ENCODE results near the gene ZNF511. TPM values are rescaled to one million over a fixed set of nuclear protein-coding genes. Genes with fewer than 3 reads are reported as not detected.

The ZNF511 gene
- total and polyA plus RNA-seq, 9 donors, result 22.3 to 43.9 (median 37.3) TPM

- no peak overlapping the region for H3K27ac ChIP-seq (ENCODE audit: low read length)
- H3K36me3 ChIP-seq (ENCODE audit: control insufficient read depth, insufficient read depth, low read length), result no peaks in the 10 kb centered on the region
- no peak overlapping the region for H3K4me3 ChIP-seq (ENCODE audit: low read length)
- H3K9me3 ChIP-seq (replicated peaks; ENCODE audit: control insufficient read depth, low read depth, low read length), result no peaks in the 10 kb centered on the region
- peaks cover 13% of the 10 kb centered on the region for H3K4me1 ChIP-seq (ENCODE audit: control insufficient read depth, insufficient read depth, low read length)
- DNase-seq, result no peak
- peaks cover 4% of the 10 kb centered on the region for H3K27me3 ChIP-seq (ENCODE audit: control insufficient read depth, insufficient read depth, low read length)
- WGBS (ENCODE audit: insufficient coverage), result 75% methylated on average over 15 of the region's 16 CpGs
Observed at GRCh38 chr10:133353202-133353959, 44.7 kb downstream of the ZNF511 start.

GRCh38 chr10:133353988-133354605 lies 45.4 kb downstream of the ZNF511 start:
- no peak overlapping the region for H3K4me3 ChIP-seq (ENCODE audit: low read length)
- H3K4me1 ChIP-seq (ENCODE audit: control insufficient read depth, insufficient read depth, low read length), result peaks cover 13% of the 10 kb centered on the region
- no peaks in the 10 kb centered on the region for H3K9me3 ChIP-seq (replicated peaks; ENCODE audit: control insufficient read depth, low read depth, low read length)
- no peak for DNase-seq
- H3K27ac ChIP-seq (ENCODE audit: low read length), result no peak overlapping the region
- WGBS (ENCODE audit: insufficient coverage), result 82% methylated on average over 14 of the region's 16 CpGs
- H3K36me3 ChIP-seq (ENCODE audit: control insufficient read depth, insufficient read depth, low read length), result no peaks in the 10 kb centered on the region
- H3K27me3 ChIP-seq (ENCODE audit: control insufficient read depth, insufficient read depth, low read length), result peaks cover 3% of the 10 kb centered on the region

- WGBS (ENCODE audit: insufficient coverage), result 88% methylated on average over 10 of the region's 14 CpGs
- no peak for DNase-seq
Observed at GRCh38 chr10:133354672-133355240, 46.0 kb downstream of the ZNF511 start.

DNA sequence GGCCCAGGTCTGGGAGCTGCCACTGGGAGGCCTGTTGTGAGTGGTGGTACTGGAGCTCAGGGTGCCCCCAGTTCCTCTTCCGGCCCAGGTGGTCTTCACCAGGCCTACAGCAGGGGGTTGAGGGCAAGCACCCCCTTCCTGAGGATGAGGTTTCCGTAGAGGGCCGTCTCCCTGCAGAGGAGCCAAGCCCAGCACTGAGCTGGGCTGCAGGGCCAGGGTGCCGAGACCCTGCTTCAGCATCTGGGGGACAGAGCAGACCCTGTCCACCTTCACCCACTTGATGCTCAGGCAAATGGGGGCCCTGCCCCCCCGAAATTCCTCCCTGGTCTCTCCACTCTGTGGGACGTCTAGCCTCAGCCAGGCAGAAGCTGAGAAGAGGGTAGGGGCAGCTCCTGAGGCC lies 46.6 kb downstream of the ZNF511 start:
- 95% methylated on average over 4 of the region's 6 CpGs for WGBS (ENCODE audit: insufficient coverage)

More at GRCh38 chr10:133354672-133355240, 46.0 kb downstream of the ZNF511 start:
- H3K4me1 ChIP-seq (ENCODE audit: control insufficient read depth, insufficient read depth, low read length), result peaks cover 13% of the 10 kb centered on the region
- H3K27ac ChIP-seq (ENCODE audit: low read length), result no peak overlapping the region
- H3K27me3 ChIP-seq (ENCODE audit: control insufficient read depth, insufficient read depth, low read length), result peaks cover 2% of the 10 kb centered on the region
- H3K4me3 ChIP-seq (ENCODE audit: low read length), result no peak overlapping the region
- H3K36me3 ChIP-seq (ENCODE audit: control insufficient read depth, insufficient read depth, low read length), result no peaks in the 10 kb centered on the region
- H3K9me3 ChIP-seq (replicated peaks; ENCODE audit: control insufficient read depth, low read depth, low read length), result no peaks in the 10 kb centered on the region

GRCh38 chr10:133355991-133356390 lies 47.3 kb downstream of the ZNF511 start:
- Histone ChIP-seq H3K27ac (ENCODE audit: low read length) (no peak overlapping the region), H3K4me3 (ENCODE audit: low read length) (no peak overlapping the region), H3K9me3 (replicated peaks; ENCODE audit: control insufficient read depth, low read depth, low read length) (no peaks in the 10 kb centered on the region), H3K27me3 (ENCODE audit: control insufficient read depth, insufficient read depth, low read length) (peaks cover 1% of the 10 kb centered on the region), H3K36me3 (ENCODE audit: control insufficient read depth, insufficient read depth, low read length) (no peaks in the 10 kb centered on the region), H3K4me1 (ENCODE audit: control insufficient read depth, insufficient read depth, low read length) (peaks cover 13% of the 10 kb centered on the region)
- WGBS (ENCODE audit: insufficient coverage), result 94% methylated on average over 2 of the region's 3 CpGs
- DNase-seq, result no peak

More for the DNA sequence above, 46.6 kb downstream of the ZNF511 start:
- H3K36me3 ChIP-seq (ENCODE audit: control insufficient read depth, insufficient read depth, low read length), result no peaks in the 10 kb centered on the region
- H3K27ac ChIP-seq (ENCODE audit: low read length), result no peak overlapping the region
- H3K9me3 ChIP-seq (replicated peaks; ENCODE audit: control insufficient read depth, low read depth, low read length), result no peaks in the 10 kb centered on the region
- H3K4me1 ChIP-seq (ENCODE audit: control insufficient read depth, insufficient read depth, low read length), result peaks cover 13% of the 10 kb centered on the region
- no peak overlapping the region for H3K4me3 ChIP-seq (ENCODE audit: low read length)
- peaks cover 2% of the 10 kb centered on the region for H3K27me3 ChIP-seq (ENCODE audit: control insufficient read depth, insufficient read depth, low read length)
- DNase-seq, result no peak

- Histone ChIP-seq H3K27ac (ENCODE audit: low read length) (no peak overlapping the region), H3K9me3 (replicated peaks; ENCODE audit: control insufficient read depth, low read depth, low read length) (peaks cover 2% of the 10 kb centered on the region), H3K27me3 (ENCODE audit: control insufficient read depth, insufficient read depth, low read length) (no peaks in the 10 kb centered on the region), H3K4me1 (ENCODE audit: control insufficient read depth, insufficient read depth, low read length) (peaks cover 13% of the 10 kb centered on the region), H3K4me3 (ENCODE audit: low read length) (peak overlapping the region; percentile 42), H3K36me3 (ENCODE audit: control insufficient read depth, insufficient read depth, low read length) (peaks cover 4% of the 10 kb centered on the region)
- WGBS (ENCODE audit: insufficient coverage), result 42% methylated on average over 27 of the region's 27 CpGs
- DNase-seq, result no peak
Observed at GRCh38 chr10:133356549-133357284, 48.0 kb downstream of the ZNF511 start.

DNA sequence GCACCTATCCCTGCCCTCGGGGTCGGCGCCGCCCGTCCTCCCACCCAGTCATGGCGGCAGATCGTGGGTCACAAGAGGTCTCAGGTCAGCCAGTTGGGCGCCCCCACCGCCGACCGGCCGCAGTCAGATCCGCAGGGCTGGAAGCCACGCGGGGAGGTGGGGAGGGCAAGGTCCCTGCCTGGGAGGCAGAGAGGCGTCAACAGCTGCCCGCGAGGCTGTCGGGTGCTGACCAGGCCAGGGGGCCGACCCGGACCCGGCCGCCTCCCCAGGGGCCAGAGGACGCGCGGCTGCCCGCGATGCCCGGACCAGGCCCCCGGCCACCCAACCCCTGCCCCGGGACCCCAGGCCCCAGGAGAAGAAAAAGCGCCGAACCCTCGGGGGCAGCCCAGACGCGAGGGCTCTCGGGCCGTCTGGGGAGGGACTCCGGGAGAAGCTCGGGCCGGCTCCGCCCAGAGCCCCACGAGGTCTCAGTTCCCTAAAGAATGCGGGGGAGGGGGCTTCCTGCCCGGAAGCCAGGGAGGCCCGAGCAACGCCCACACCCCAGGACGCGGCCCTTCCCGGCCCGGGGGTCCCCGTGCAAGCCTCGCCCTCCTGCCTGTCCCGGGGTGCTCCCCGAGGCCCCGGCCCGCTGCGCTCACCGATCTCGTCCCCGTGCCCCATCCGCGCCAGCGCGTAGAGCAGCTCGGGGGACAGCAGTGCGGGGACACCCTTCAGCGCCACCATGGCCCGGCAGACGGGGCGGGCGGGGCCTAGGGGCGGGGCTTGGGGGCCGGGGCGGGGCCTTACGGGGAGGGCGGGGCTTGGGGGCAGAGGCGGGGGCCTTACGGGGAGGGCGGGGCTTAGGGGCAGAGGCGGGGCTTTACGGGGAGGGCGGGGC lies 48.8 kb downstream of the ZNF511 start, which contains the start of gene FUOM:
TSS of gene FUOM (minus strand) at position 735 of the 877 bp plus-strand sequence. CDS start at position 723, 12 bp downstream.
- Histone ChIP-seq H3K36me3 (ENCODE audit: control insufficient read depth, insufficient read depth, low read length) (peaks cover 11% of the 10 kb centered on the region), H3K27ac (ENCODE audit: low read length) (no peak within 1 kb of the TSS)

GRCh38 chr10:133358162-133358924 lies 49.6 kb downstream of the ZNF511 start:
- peaks cover 2% of the 10 kb centered on the region for H3K9me3 ChIP-seq (replicated peaks; ENCODE audit: control insufficient read depth, low read depth, low read length)
- no peak for DNase-seq
- WGBS (ENCODE audit: insufficient coverage), result 70% methylated on average over 33 of the region's 41 CpGs
- H3K27ac ChIP-seq (ENCODE audit: low read length), result no peak overlapping the region
- H3K4me1 ChIP-seq (ENCODE audit: control insufficient read depth, insufficient read depth, low read length), result peaks cover 13% of the 10 kb centered on the region
- no peaks in the 10 kb centered on the region for H3K27me3 ChIP-seq (ENCODE audit: control insufficient read depth, insufficient read depth, low read length)
- H3K36me3 ChIP-seq (ENCODE audit: control insufficient read depth, insufficient read depth, low read length), result peaks cover 20% of the 10 kb centered on the region
- H3K4me3 ChIP-seq (ENCODE audit: low read length), result no peak overlapping the region

More for the DNA sequence above, 48.8 kb downstream of the ZNF511 start, which contains the start of gene FUOM:
- peak within 1 kb of the TSS; percentile 42 for H3K4me3 ChIP-seq (ENCODE audit: low read length)
- peak; percentile 75 for DNase-seq
- WGBS (ENCODE audit: insufficient coverage), result under 1% methylated on average over 63 of the region's 83 CpGs
- peaks cover 2% of the 10 kb centered on the region for H3K9me3 ChIP-seq (replicated peaks; ENCODE audit: control insufficient read depth, low read depth, low read length)
- peaks cover 13% of the 10 kb centered on the region for H3K4me1 ChIP-seq (ENCODE audit: control insufficient read depth, insufficient read depth, low read length)
- H3K27me3 ChIP-seq (ENCODE audit: control insufficient read depth, insufficient read depth, low read length), result no peaks in the 10 kb centered on the region

GRCh38 chr10:133358925-133359310 lies 50.2 kb downstream of the ZNF511 start:
- WGBS (ENCODE audit: insufficient coverage), result 64% methylated on average over 9 of the region's 11 CpGs
- Histone ChIP-seq H3K4me3 (ENCODE audit: low read length) (no peak overlapping the region), H3K27me3 (ENCODE audit: control insufficient read depth, insufficient read depth, low read length) (no peaks in the 10 kb centered on the region), H3K9me3 (replicated peaks; ENCODE audit: control insufficient read depth, low read depth, low read length) (peaks cover 2% of the 10 kb centered on the region), H3K4me1 (ENCODE audit: control insufficient read depth, insufficient read depth, low read length) (peaks cover 13% of the 10 kb centered on the region), H3K36me3 (ENCODE audit: control insufficient read depth, insufficient read depth, low read length) (peaks cover 20% of the 10 kb centered on the region), H3K27ac (ENCODE audit: low read length) (no peak overlapping the region)
- DNase-seq, result no peak
